Measurements from ENCODE around the gene RSAD1.

The RSAD1 gene

GRCh38 chr17:50488880-50489279, 10.2 kb downstream of the RSAD1 start:
- no peak for DNase-seq (ENCODE audit: low read depth in 3 of 3, low spot score in 1 of 3)

GRCh38 chr17:50491505-50491904, 12.8 kb downstream of the RSAD1 start:
- DNase-seq (ENCODE audit: low read depth in 3 of 3, low spot score in 1 of 3) = no peak

- DNase-seq (ENCODE audit: low read depth in 3 of 3, low spot score in 1 of 3) = no peak
Observed at GRCh38 chr17:50492214-50492613, 13.6 kb downstream of the RSAD1 start.

- DNase-seq (ENCODE audit: low read depth in 3 of 3, low spot score in 1 of 3) = no peak
Observed at GRCh38 chr17:50493744-50494143, 15.1 kb downstream of the RSAD1 start.

GRCh38 chr17:50495217-50495823, 16.7 kb downstream of the RSAD1 start:
- DNase-seq (ENCODE audit: low read depth in 3 of 3, low spot score in 1 of 3) = no peak

GRCh38 chr17:50495918-50496317, 17.3 kb downstream of the RSAD1 start:
- no peak for DNase-seq (ENCODE audit: low read depth in 3 of 3, low spot score in 1 of 3)

GRCh38 chr17:50498021-50498874, 19.6 kb downstream of the RSAD1 start:
- no peak for DNase-seq (ENCODE audit: low read depth in 3 of 3, low spot score in 1 of 3)

GRCh38 chr17:50499270-50499669, 20.6 kb downstream of the RSAD1 start:
- DNase-seq (ENCODE audit: low read depth in 3 of 3, low spot score in 1 of 3) = no peak

GRCh38 chr17:50499721-50500120, 21.1 kb downstream of the RSAD1 start:
- DNase-seq (ENCODE audit: low read depth in 3 of 3, low spot score in 1 of 3) = no peak

- DNase-seq (ENCODE audit: low read depth in 3 of 3, low spot score in 1 of 3) = no peak
Observed at GRCh38 chr17:50501054-50501453, 22.4 kb downstream of the RSAD1 start.

- DNase-seq (ENCODE audit: low read depth in 3 of 3, low spot score in 1 of 3) = no peak
Observed at GRCh38 chr17:50502301-50502990, 23.8 kb downstream of the RSAD1 start.

- no peak for DNase-seq (ENCODE audit: low read depth in 3 of 3, low spot score in 1 of 3)
Observed at GRCh38 chr17:50505591-50506130, 27.0 kb downstream of the RSAD1 start.

GRCh38 chr17:50506298-50506697, 27.6 kb downstream of the RSAD1 start:
- no peak for DNase-seq (ENCODE audit: low read depth in 3 of 3, low spot score in 1 of 3)

GRCh38 chr17:50507871-50508572, 29.4 kb downstream of the RSAD1 start, which contains the start of gene MYCBPAP:
TSS of gene MYCBPAP (plus strand) at chr17:50508439. CDS start at chr17:50508675, 236 bp downstream.
- DNase-seq (ENCODE audit: low read depth in 3 of 3, low spot score in 1 of 3) = peak; percentile 9 to 62 (median 42)

GRCh38 chr17:50508573-50509460, 30.2 kb downstream of the RSAD1 start:
- no peak for DNase-seq (ENCODE audit: low read depth in 3 of 3, low spot score in 1 of 3)

GRCh38 chr17:50511058-50511457, 32.4 kb downstream of the RSAD1 start:
- DNase-seq (ENCODE audit: low read depth in 3 of 3, low spot score in 1 of 3) = peak in 1 of 3 donors; percentile 28

GRCh38 chr17:50513495-50513894, 34.8 kb downstream of the RSAD1 start:
- DNase-seq (ENCODE audit: low read depth in 3 of 3, low spot score in 1 of 3) = no peak

- no peak for DNase-seq (ENCODE audit: low read depth in 3 of 3, low spot score in 1 of 3)
Observed at GRCh38 chr17:50514388-50514787, 35.7 kb downstream of the RSAD1 start.

- DNase-seq (ENCODE audit: low read depth in 3 of 3, low spot score in 1 of 3) = no peak
Observed at GRCh38 chr17:50514936-50515702, 36.5 kb downstream of the RSAD1 start.
